SK-N-SH (cell line): ENCODE results near the gene ADGRL4.

Experiments
- CHD2 ChIP-seq: fragments of 150-350 bp; IDR thresholded peaks from 2 replicates; pipeline ENCODE4 v1.6.1; 2018; ENCODE audit warnings: low read length; ENCODE audit not compliant: partially characterized antibody
- ELF1 ChIP-seq: IDR thresholded peaks from 2 replicates; pipeline ENCODE4 v1.4.0; 2012
- EP300 ChIP-seq, 2 experiments: IDR thresholded peaks; 2 replicates each; pipeline versions ENCODE4 v1.4.0 to v1.6.1; 2012; ENCODE audit warnings: borderline replicate concordance in 1 of 2, low read depth in 1 of 2, low read length in 1 of 2
- EZH2phosphoT487 ChIP-seq: fragments of 200-600 bp; sonication (generic); IDR thresholded peaks from 2 replicates; pipeline ENCODE4 v1.6.1; 2017; ENCODE audit warnings: low read depth, mixed run types, mild to moderate bottlenecking, antibody characterized with exemption, moderate library complexity, borderline replicate concordance
- JUND ChIP-seq: IDR thresholded peaks from 2 replicates; pipeline ENCODE4 v1.4.0; 2012
- RAD21 ChIP-seq: IDR thresholded peaks from 2 replicates; pipeline ENCODE4 v1.6.1; 2012; ENCODE audit warnings: mild to moderate bottlenecking, low read length
- RCOR1 ChIP-seq: fragments of 150-350 bp; IDR thresholded peaks from 2 replicates; pipeline ENCODE4 v1.6.1; 2017; ENCODE audit warnings: antibody characterized with exemption, low read length
- SMC3 ChIP-seq: IDR thresholded peaks from 2 replicates; pipeline ENCODE4 v1.6.1; 2012; ENCODE audit warnings: low read depth, low read length, improper control_type of control experiment
- TCF12 ChIP-seq: IDR thresholded peaks from 2 replicates; pipeline ENCODE4 v1.4.0; 2012
- USF2 ChIP-seq: fragments of 150-350 bp; IDR thresholded peaks from 2 replicates; pipeline ENCODE4 v1.6.1; 2017; ENCODE audit warnings: antibody characterized with exemption, low read length, low read depth, borderline replicate concordance
- ZBTB33 ChIP-seq: IDR thresholded peaks from 2 replicates; pipeline ENCODE4 v1.4.0; 2012; ENCODE audit warnings: low read depth, borderline replicate concordance
- TF ChIP-seq, protein P1 (sequence below): fragments of 200-600 bp; sonication (generic); IDR thresholded peaks from 2 replicates; pipeline ENCODE4 v1.6.1; 2017; ENCODE audit warnings: antibody characterized with exemption, mild to moderate bottlenecking, moderate library complexity

- TF ChIP-seq, protein P1, sequence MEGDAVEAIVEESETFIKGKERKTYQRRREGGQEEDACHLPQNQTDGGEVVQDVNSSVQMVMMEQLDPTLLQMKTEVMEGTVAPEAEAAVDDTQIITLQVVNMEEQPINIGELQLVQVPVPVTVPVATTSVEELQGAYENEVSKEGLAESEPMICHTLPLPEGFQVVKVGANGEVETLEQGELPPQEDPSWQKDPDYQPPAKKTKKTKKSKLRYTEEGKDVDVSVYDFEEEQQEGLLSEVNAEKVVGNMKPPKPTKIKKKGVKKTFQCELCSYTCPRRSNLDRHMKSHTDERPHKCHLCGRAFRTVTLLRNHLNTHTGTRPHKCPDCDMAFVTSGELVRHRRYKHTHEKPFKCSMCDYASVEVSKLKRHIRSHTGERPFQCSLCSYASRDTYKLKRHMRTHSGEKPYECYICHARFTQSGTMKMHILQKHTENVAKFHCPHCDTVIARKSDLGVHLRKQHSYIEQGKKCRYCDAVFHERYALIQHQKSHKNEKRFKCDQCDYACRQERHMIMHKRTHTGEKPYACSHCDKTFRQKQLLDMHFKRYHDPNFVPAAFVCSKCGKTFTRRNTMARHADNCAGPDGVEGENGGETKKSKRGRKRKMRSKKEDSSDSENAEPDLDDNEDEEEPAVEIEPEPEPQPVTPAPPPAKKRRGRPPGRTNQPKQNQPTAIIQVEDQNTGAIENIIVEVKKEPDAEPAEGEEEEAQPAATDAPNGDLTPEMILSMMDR, result no peak
- TF ChIP-seq CHD2 (no peak), USF2 (no peak), TCF12 (no peak), EZH2phosphoT487 (no peak), JUND (no peak), SMC3 (no peak), ZBTB33 (no peak), ELF1 (no peak), RCOR1 (no peak), EP300 (IDR thresholded peaks at IDR 0.05; ENCODE audit: borderline replicate concordance in 1 of 2, low read depth in 1 of 2, low read length in 1 of 2) (no peak), RAD21 (no peak)
These were observed 121.7 kb downstream of the ADGRL4 start for GRCh38 chr1:78884685-78885452.
